SU-DHL-6 (cell line): ENCODE results near the gene ESM1.

Experiments
- H2AFZ ChIP-seq: fragments of 200-600 bp; sonication (generic); 2 replicates; pipeline ENCODE4 v1.6.1; 2014; ENCODE audit warnings: low read depth, mild to moderate bottlenecking, moderate library complexity, mixed read lengths, antibody characterized with exemption, low read length; ENCODE audit not compliant: severe bottlenecking
- H3F3A ChIP-seq: fragments of 200-600 bp; shearing (Covaris generic); 2 replicates; pipeline ENCODE4 v1.6.0; 2016; ENCODE audit warnings: antibody characterized with exemption, mild to moderate bottlenecking; ENCODE audit not compliant: insufficient read depth
- H3K27ac ChIP-seq: fragments of 200-600 bp; sonication (generic); 2 replicates; pipeline ENCODE4 v1.5.1; 2016; ENCODE audit warnings: low read depth, mild to moderate bottlenecking, low read length, moderate library complexity, mixed read lengths
- H3K27me3 ChIP-seq: fragments of 200-600 bp; sonication (generic), shearing (Covaris generic); 2 replicates; pipeline ENCODE4 v1.6.0; 2014; ENCODE audit warnings: mild to moderate bottlenecking, low read length
- H3K36me3 ChIP-seq: fragments of 200-600 bp; sonication (generic); 2 replicates; pipeline ENCODE4 v1.6.1; 2014; ENCODE audit warnings: mild to moderate bottlenecking, low read length, mixed read lengths
- H3K4me2 ChIP-seq: fragments of 300-600, 200-600 bp; shearing (Covaris generic), sonication (generic); 2 replicates; pipeline ENCODE4 v1.6.0; 2014; ENCODE audit warnings: low read length, low read depth, mild to moderate bottlenecking; ENCODE audit not compliant: poor library complexity, severe bottlenecking
- H3K4me3 ChIP-seq: fragments of 200-600 bp; sonication (generic); 2 replicates; pipeline ENCODE4 v1.5.1; 2014; ENCODE audit warnings: antibody characterized with exemption, low read length, mild to moderate bottlenecking, mixed read lengths; ENCODE audit not compliant: insufficient read depth, poor library complexity, severe bottlenecking
- H3K79me2 ChIP-seq: fragments of 200-600 bp; sonication (generic); 2 replicates; pipeline ENCODE4 v1.6.1; 2014; ENCODE audit warnings: mild to moderate bottlenecking, low read length, moderate library complexity; ENCODE audit not compliant: insufficient read depth
- H3K9ac ChIP-seq: fragments of 200-600 bp; sonication (generic); 2 replicates; pipeline ENCODE4 v1.7.0; 2014; ENCODE audit warnings: mild to moderate bottlenecking, low read length
- H3K9me2 ChIP-seq: fragments of 200-600 bp; sonication (generic); replicated peaks from 2 replicates; pipeline ENCODE4 v1.6.1; 2014; ENCODE audit warnings: low read length; ENCODE audit not compliant: insufficient read depth
- H3K9me3 ChIP-seq: fragments of 200-600 bp; sonication (generic); 2 replicates; pipeline ENCODE4 v1.6.1; 2014; ENCODE audit warnings: low read length, mixed read lengths; ENCODE audit not compliant: insufficient read depth
- H4K20me1 ChIP-seq: fragments of 200-600 bp; sonication (generic); 2 replicates; pipeline ENCODE4 v1.6.1; 2014; ENCODE audit warnings: low read depth, mild to moderate bottlenecking, antibody characterized with exemption, low read length, moderate library complexity, mixed read lengths
- EZH2phosphoT487 ChIP-seq: fragments of 200-600 bp; sonication (generic), shearing (Covaris generic); conservative IDR thresholded peaks from 2 replicates; pipeline ENCODE4 v1.6.1; 2018; ENCODE audit warnings: mild to moderate bottlenecking, antibody characterized with exemption, low read length, moderate library complexity, mixed read lengths
- TF ChIP-seq, protein P1 (sequence below): fragments of 200-600 bp; sonication (generic); IDR thresholded peaks from one replicate; pipeline ENCODE4 v1.5.1; 2017; ENCODE audit warnings: antibody characterized with exemption, mild to moderate bottlenecking, low read length, moderate library complexity; ENCODE audit not compliant: insufficient read depth, poor library complexity, severe bottlenecking

Gene ESM1

DNA sequence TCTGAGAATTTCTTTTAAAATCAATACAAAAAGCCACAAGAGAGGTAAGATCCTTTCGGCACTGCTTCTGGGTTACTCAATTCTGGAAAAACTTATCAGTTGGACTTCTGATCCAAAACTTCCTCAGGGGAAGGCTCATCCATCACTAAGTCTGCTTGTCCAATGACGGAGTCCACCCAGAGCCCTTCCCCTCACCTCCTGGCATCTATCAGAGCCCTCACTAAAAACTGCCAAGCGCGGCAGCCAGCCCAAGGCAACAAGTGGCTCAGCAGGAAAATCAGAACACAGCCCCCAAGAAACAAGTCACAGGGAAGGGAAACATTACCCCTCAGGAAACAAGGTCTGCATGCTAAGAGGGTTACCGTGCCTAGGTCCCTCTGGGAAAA lies 869 bp upstream of the ESM1 start:
- H3F3A ChIP-seq, result no peaks in the 10 kb centered on the region
- H3K36me3 ChIP-seq, result no peaks in the 10 kb centered on the region
- no peak for TF ChIP-seq EZH2phosphoT487
- TF ChIP-seq, protein P1, sequence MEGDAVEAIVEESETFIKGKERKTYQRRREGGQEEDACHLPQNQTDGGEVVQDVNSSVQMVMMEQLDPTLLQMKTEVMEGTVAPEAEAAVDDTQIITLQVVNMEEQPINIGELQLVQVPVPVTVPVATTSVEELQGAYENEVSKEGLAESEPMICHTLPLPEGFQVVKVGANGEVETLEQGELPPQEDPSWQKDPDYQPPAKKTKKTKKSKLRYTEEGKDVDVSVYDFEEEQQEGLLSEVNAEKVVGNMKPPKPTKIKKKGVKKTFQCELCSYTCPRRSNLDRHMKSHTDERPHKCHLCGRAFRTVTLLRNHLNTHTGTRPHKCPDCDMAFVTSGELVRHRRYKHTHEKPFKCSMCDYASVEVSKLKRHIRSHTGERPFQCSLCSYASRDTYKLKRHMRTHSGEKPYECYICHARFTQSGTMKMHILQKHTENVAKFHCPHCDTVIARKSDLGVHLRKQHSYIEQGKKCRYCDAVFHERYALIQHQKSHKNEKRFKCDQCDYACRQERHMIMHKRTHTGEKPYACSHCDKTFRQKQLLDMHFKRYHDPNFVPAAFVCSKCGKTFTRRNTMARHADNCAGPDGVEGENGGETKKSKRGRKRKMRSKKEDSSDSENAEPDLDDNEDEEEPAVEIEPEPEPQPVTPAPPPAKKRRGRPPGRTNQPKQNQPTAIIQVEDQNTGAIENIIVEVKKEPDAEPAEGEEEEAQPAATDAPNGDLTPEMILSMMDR, result no peak
- H3K9me3 ChIP-seq, result no peaks in the 10 kb centered on the region
- no peaks in the 10 kb centered on the region for H3K79me2 ChIP-seq
- H3K27ac ChIP-seq, result no peak overlapping the region
- no peak overlapping the region for H3K4me3 ChIP-seq
- H3K4me2 ChIP-seq, result no peak overlapping the region
- no peaks in the 10 kb centered on the region for H4K20me1 ChIP-seq
- no peaks in the 10 kb centered on the region for H3K9me2 ChIP-seq
- no peak overlapping the region for H2AFZ ChIP-seq
- no peak overlapping the region for H3K9ac ChIP-seq
- H3K27me3 ChIP-seq, result no peaks in the 10 kb centered on the region

DNA sequence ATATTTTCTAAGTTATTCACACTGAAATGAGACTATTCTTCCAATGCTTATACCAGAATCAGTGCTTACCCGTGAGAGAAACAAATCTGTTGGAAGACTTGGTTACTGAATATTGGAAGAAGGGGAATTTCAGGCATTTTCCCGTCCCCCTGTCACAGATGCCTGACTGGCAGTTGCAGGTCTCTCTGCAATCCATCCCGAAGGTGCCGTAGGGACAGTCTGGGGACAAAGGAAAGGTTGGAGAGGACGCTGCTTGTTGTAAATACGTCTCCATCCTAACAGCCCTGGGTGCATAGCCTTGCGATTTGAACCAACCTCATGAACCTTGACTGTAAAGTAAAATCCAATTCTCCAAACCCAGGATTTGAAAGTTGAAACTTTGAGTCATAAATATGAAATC lies 3.5 kb downstream of the ESM1 start:
- Histone ChIP-seq H2AFZ (no peak overlapping the region), H3K36me3 (no peaks in the 10 kb centered on the region), H3K27ac (no peak overlapping the region), H3K4me2 (no peak overlapping the region), H3K4me3 (no peak overlapping the region), H3K27me3 (no peaks in the 10 kb centered on the region), H3K9ac (no peak overlapping the region), H3K9me3 (no peaks in the 10 kb centered on the region), H3K79me2 (no peaks in the 10 kb centered on the region), H3F3A (no peaks in the 10 kb centered on the region), H4K20me1 (no peaks in the 10 kb centered on the region), H3K9me2 (no peaks in the 10 kb centered on the region)
- TF ChIP-seq, protein P1, result no peak
- TF ChIP-seq EZH2phosphoT487, result no peak

DNA sequence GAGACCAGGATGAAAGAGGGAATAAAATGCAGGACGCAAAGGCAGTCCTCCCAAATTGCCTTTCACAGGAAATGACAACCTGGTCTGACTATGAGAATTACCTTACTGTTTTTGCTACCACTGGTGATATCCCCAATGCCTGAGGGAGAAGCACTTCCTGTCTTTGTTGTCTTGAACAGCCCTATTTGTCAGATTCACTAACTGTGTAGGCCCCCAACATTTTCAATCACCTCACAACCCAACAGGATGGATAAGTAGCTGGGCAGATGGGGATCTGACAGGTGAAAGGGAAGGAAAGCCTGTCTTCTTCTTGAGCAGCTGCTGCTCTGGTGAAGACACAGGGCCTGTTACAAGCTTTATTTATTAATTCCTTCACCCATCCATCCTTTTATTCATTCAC lies 9.7 kb downstream of the ESM1 start:
- Histone ChIP-seq H3K9me3 (no peaks in the 10 kb centered on the region), H3K9ac (no peak overlapping the region), H3F3A (no peaks in the 10 kb centered on the region), H3K9me2 (no peaks in the 10 kb centered on the region), H4K20me1 (no peaks in the 10 kb centered on the region), H3K4me2 (no peak overlapping the region), H2AFZ (no peak overlapping the region), H3K36me3 (no peaks in the 10 kb centered on the region), H3K27me3 (no peaks in the 10 kb centered on the region), H3K27ac (no peak overlapping the region), H3K4me3 (no peak overlapping the region), H3K79me2 (no peaks in the 10 kb centered on the region)
- TF ChIP-seq EZH2phosphoT487, result no peak
- TF ChIP-seq, protein P1, result no peak
